OCI-LY1 (cell line): Measurements from ENCODE around the gene CD248.
A peak's percentile ranks its signal among the peaks of the same experiment; 100 is the strongest.

Experiments used
- CTCF ChIP-seq: fragments of 200-600 bp; sonication (generic), shearing (Covaris generic); IDR thresholded peaks from 2 replicates; pipeline ENCODE4 v1.5.1; 2017; ENCODE audit warnings: mild to moderate bottlenecking, antibody characterized with exemption, low read length, moderate library complexity, mixed read lengths
- EZH2 ChIP-seq: fragments of 200-600 bp; sonication (generic), shearing (Covaris generic); IDR thresholded peaks from 2 replicates; pipeline ENCODE4 v1.8.0; 2017; ENCODE audit warnings: borderline replicate concordance, mixed run types, mild to moderate bottlenecking, antibody characterized with exemption, low read length, moderate library complexity, mixed read lengths

GRCh38 chr11:66282468-66283455 is 34.1 kb downstream of the CD248 start:
- peak; percentile 84 for TF ChIP-seq CTCF
- TF ChIP-seq EZH2: no peak
